HS-27A (cell line): Measurements from ENCODE around the gene GK.
A peak's percentile ranks its signal among the peaks of the same experiment; 100 is the strongest.
"Not testable (repeated sequence)": the region's sequence is repeated elsewhere in the genome, so short reads cannot be mapped to it uniquely, and the experiment has no call there.

Source experiments
- DNase-seq: peaks from one replicate; pipeline ENCODE4 v3.0.0-alpha.2; 2012; ENCODE audit warnings: low read depth, missing footprints

The GK gene

DNA sequence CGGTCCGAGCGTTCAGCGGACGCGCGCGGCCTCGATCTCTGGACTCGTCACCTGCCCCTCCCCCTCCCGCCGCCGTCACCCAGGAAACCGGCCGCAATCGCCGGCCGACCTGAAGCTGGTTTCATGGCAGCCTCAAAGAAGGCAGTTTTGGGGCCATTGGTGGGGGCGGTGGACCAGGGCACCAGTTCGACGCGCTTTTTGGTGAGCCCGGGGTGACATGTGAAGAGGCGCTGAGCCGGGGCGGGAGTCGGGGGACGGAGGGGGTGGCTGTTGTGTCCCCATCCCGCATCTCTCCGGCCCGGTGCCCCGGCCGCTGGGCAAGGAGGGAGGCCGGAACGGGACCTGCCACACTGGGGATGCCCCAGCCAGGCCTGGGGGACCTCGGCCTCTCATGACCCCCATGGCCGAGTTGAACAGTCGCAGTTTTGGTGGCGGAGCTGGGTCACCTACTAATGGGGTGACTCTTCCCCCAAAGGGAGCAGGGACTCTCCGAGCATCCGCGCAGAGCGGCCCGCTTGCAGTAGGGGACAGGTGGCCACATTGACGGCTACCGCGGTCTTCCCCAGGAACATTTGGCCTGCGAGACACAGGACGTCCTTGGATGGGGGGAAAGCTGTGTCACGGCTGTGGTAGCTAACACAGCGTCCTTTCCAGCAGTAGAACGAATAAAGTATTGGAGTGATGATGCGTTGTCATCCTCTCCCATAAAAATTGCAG, at the start of gene GK:
Gene GK (plus strand): TSS at position 9 of the 717 bp plus-strand sequence. CDS start 115 bp downstream, at position 124.
- no peak for DNase-seq

DNA sequence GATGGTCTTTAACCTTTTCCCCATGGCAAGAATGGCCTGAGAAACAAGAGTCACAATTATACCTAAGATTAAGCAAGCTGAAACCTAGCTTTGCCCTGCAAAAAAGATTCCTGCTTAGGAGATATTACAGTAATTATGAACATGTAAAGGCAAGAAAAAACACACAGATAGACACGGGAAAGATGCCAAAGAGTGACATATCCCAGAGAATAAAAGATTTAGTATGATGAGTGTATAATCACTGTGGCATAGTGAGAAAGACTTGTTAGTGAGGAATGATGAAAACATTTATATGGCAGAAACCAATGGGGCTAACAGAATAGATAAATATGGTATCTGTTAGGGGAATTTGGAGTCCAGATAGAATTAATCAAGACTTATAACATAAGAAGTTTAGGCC, 46.1 kb upstream of the GK start:
- no peak for DNase-seq

DNA sequence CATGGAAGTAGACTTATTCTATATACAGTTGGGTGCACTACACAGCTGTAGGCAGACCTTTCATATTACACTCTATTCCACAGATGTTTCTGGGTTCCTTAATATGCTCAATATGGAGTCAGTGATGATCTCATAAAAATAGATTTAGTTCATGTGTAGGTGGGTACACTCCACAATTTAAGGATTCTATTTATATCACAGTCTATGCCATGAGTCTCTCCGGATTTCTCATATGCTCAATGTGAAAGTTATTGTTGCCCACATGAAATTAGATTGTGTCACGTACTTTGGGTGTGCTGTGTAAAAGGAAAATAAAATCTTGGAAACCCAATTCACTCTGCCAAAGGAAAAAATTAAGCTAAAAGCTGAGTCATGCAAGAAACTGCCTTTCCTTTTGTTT, 43.2 kb upstream of the GK start:
- DNase-seq: no peak

DNA sequence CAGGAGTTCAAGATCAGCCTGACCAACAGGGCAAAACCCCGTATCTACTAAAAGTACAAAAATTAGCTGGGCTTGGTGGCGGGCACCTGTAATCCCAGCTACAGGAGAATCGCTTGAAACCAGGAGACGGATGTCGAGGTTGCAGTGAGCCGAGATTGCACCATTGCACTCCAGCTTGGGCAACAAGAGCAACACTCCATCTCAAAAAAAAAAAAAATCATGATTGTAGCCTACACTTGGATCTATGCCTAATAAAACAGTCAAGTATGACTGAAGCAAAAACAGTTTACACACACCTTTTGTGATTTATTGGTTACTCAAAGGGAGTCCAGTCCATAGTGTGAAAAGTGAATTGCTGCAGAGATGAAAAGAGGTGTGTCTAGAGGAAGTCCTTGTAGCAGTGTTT, 41.0 kb upstream of the GK start:
- no peak for DNase-seq

GRCh38 chrX:30613721-30614120, 39.5 kb upstream of the GK start:
- no peak for DNase-seq

- no peak for DNase-seq
Observed at GRCh38 chrX:30615229-30615628, 38.0 kb upstream of the GK start.

DNA sequence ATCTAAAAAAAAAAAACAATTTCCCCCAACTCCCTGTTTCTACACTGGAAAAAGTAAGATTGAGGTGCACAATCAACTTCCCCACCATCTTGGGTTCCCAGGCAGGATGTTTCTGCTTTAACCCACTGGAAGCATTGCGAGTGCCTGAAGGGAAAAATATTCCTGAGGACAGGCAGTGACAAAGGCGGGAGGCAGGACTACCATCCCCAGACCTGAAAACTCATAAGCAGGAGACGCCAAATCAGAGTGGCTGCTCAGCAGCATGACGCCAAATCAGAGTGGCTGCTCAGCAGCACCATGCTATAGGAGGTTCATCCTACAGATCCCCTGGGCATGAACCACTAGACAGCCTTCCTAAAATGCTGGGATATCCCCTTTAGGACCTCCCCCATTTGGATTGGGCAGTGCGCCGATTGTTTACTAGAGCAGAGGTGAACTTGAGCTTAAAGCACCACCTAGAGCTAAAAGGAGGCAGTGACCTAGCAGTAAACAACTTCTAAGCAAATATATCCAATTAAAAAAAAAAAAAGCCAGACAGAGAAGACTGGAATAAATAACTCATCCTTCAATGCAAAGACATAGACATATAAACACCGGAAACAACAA, 35.0 kb upstream of the GK start:
- DNase-seq: no peak

DNA sequence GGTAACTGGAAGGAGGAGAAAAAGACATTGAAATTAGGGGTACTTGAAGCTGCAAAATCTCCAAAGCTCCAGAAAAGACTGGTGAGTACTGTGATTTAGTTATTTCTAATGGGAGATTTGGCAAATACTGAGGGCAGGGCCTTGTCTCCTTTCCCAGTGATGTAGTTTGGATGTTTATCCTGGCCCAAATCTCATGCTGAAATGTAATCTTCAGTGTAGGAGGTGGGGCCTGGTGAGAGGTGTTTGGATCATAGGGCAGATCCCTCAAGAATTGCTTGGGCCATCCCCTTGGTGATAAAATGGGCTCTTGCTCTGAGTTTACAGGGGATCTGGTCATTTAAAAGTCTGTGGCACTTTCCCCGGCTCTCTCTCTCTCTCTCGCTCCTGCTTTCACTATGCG, 33.1 kb upstream of the GK start:
- DNase-seq: no peak

DNA sequence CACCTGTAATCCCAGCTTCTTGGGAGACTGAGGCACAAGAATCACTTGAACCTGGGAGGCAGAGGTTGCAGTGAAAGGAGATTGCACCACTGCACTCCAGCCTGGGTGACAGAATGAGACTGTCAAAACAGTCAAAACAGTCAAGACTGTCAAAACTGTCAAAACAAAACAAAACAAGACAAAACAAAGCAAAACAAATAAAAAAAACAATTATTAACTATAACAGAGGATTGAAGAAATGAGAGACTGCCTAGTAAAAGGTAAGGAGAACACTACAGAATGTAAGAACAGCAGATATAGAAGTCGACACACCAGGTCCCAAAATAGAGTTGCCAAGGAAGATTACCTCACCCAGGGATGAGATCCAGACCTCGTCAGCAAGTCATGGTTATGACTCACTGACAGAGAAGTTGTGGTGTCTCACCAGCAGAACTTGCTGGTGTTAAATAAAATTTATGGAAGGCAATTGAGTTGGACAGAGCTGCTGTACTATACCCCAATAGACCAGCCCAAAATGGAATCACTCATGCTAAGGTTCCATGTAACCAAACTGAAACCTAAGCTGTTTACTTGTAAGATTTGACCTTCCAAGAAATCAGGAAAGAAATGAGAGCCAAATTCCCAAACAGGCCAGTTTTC, 32.1 kb upstream of the GK start:
- DNase-seq: no peak

DNA sequence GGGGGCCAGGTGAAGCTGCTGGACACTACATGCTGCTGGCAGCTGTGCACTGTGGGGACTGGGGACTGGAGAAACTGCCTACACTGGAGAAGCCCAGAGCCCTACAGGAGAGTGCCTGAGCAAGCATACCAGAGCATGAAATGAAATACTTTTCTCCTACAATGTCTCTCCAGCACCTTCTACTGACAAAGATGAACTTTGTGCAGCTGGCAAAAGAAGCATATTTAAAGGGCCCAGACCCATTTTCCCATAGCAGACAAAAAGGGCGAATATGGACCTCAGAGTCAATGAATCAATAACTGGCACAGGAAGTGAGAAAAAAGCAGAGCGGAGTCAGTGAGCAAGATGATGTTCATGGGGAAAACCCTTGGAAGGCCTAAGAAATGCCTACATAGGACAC, 30.9 kb upstream of the GK start:
- DNase-seq: no peak

GRCh38 chrX:30626402-30626801, 26.8 kb upstream of the GK start:
- DNase-seq: no peak

DNA sequence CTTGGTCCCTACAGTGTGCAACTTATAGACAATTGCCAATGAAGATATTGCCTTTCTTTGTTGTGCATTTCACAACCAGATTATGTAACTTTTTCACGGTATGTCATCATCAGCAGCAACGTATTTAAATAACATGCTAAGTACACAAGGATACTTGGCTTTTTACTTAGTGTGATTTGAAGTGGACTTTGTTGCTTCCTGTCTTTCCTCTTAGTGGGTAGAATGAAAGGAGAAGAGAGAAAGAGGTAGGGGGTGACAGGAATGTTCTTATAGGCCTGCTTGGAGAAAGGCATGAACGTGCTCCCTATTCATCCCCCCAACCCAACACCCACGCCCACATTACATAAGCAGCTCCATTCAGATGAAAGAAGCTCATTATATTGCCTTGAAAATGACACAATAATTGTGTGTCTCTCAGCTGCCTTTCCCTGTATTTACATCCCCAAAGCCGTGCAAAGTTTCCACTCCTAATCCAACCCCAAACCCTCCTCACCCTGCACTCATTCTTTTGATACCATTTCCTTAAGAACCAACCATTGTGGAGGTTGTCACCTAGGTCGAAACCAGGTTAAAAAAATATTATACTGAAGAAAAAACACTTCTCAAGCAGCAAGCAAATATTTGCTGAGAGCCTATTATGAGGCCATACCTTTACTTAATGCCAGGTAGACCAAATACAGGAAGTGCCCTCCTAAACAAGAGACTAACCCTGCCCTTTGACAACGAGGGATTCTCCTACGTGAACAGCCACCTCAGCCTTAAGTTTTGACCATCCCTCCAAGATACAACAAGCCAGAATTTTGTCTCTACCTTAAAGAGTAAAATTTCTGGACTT, 25.2 kb upstream of the GK start:
- DNase-seq: no peak

GRCh38 chrX:30634070-30634469, 19.2 kb upstream of the GK start:
- DNase-seq: not testable (repeated sequence)

DNA sequence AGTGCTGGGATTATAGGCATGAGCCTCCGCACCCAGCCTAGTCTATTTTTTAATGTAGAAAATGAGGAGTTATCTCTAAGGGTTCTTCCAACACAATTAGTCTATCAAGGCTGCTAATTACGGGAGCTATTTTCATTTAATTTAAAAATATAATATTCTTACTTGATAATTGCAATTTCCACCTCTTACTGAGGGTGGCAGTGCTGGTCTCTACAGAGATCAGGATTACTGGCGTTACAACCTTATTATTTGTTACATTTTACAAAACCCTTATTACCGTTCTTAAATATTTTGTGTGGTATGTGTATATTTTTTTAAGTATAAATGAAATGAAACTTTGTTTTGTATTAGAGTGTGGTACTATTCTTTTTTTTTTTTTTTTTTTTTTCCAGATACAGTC, 17.6 kb upstream of the GK start:
- no peak for DNase-seq

- DNase-seq: no peak
Observed at GRCh38 chrX:30637874-30638815, 15.1 kb upstream of the GK start.

DNA sequence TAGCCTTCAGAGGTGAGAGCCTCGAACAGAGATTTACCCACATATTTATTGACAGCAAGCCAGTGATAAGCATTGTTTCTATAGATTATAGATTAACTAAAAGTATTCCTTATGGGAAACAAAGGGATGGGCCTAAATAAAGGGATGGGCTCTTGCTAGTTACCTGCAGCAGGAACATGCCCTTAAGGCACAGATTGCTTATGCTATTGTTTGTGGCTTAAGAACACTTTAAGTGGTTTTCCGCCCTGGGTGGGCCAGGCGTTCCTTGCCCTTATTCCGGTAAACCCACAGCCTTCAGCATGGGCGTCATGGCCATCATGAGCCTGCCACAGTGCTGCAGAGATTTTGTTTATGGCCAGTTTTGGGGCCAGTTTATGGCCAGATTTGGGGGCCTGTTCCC, 13.5 kb upstream of the GK start:
- DNase-seq: not testable (repeated sequence)

GRCh38 chrX:30642642-30643041, 10.6 kb upstream of the GK start:
- no peak for DNase-seq

DNA sequence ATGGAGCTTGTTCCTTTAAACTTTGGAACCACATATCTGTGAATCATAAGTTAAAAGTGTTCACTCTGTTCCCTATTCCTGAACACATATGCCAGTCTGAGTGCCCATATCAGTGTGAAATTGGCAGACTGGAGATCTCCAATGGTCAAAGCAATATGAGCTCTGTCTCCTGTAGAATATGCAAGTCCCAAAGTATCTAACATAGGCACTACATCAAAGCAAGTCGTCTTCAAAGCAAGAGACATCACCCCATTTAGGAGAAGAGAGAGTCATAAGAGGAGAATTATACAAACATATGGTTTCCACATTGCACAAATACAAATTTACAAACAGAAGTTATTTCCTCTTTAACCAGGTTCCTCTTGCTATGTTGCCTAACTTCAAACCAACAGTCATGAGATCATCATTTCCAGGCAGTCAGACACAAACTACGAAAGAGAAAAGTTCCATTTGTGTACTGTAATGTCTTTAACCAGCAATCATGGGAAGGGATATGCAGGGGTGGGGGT, 9.9 kb upstream of the GK start:
- DNase-seq: no peak

GRCh38 chrX:30649859-30650258, 3.4 kb upstream of the GK start:
- no peak for DNase-seq

DNA sequence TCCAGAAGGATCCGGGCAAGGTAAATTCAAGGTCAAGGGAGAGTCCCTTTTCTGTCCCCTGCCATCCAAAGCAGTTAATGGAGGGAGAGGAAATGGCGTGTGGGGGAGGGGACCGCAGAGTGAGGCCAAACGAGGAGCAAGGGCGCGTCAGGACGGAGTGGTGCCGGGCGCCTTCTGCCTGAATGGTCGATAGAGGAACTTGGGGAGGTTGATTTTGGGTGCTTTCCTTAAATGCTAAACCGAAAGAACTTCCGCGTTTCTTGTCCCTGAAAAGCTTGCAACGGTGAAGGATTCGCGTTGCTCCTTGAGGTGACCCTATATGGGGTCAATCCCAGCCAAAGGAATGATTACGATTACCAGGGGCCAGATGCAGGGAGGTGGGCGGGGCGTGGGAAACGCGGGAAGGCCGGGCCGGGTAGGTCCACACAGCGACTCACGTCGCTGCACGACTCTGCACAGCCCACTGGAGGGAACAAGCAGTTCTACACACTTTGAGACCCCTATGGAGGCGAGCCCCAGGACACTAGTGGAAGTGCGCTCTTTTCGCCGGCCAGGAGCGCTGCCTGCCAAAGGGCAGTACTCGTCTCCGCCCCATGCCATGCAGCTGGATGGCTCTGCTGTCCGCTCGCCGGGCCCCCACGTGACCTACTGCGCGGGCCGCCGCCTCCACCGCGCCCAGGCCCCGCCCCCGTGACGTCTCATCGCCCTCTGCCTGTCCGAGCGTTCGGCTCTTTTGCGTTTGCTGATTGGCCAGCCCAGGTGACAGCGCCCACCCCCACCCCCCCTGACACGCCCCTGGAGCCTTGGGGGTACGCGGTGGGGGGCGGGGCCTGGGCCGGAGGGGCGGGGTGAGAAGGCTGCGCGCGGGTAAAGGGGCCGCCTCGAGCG, 452 bp upstream of the GK start:
- peak; percentile 38 for DNase-seq
